ENCODE data around the gene CYTH1. TPM values are rescaled to one million over a fixed set of nuclear protein-coding genes. Genes with fewer than 3 reads are reported as not detected.

CYTH1 gene
- total RNA-seq, 1 donor from 2014 or later: 25.0 TPM

GRCh38 chr17:78824240-78824639, 42.2 kb upstream of the CYTH1 start:
- Mint-ChIP-seq H3K9me3 (ENCODE audit: unreplicated experiment) (no peaks in the 10 kb centered on the region), H3K4me1 (ENCODE audit: low read depth, unreplicated experiment) (peaks cover 25% of the 10 kb centered on the region), H3K36me3 (ENCODE audit: low read depth, unreplicated experiment) (peaks cover 47% of the 10 kb centered on the region), H3K4me3 (ENCODE audit: unreplicated experiment) (no peak overlapping the region), H3K27ac (ENCODE audit: unreplicated experiment) (peak overlapping the region; percentile 8), H3K27me3 (ENCODE audit: low read depth, unreplicated experiment) (no peaks in the 10 kb centered on the region)
- FAIRE-seq: no peak
- H4K20me1 ChIP-seq (ENCODE audit: insufficient read depth, low read length): peaks cover 47% of the 10 kb centered on the region
- H3K4me2 ChIP-seq (ENCODE audit: low read length): no peak overlapping the region
- no peak overlapping the region for H3K27ac ChIP-seq (ENCODE audit: low read depth, low read length)
- peaks cover 58% of the 10 kb centered on the region for H3K79me2 ChIP-seq (ENCODE audit: insufficient read depth, low read length)
- H2AFZ ChIP-seq (ENCODE audit: low read depth, low read length): no peak overlapping the region
- no peak for DNase-seq (ENCODE audit: low read depth)
- TF ChIP-seq EZH2 (IDR thresholded peaks at IDR 0.05; ENCODE audit: insufficient read depth, low read length): no peak
- TF ChIP-seq CTCF (IDR thresholded peaks at IDR 0.05; ENCODE audit: insufficient read depth, low read depth, low read length): no peak
- no peaks in the 10 kb centered on the region for H3K9me3 ChIP-seq (ENCODE audit: insufficient read depth, low read depth, low read length)
- peaks cover 25% of the 10 kb centered on the region for H3K4me1 ChIP-seq (ENCODE audit: insufficient read depth, low read length)
- no peak overlapping the region for H3K9ac ChIP-seq (ENCODE audit: low read length)
- peaks cover 64% of the 10 kb centered on the region for H3K36me3 ChIP-seq (ENCODE audit: insufficient read depth, low read length)
- no peak overlapping the region for H3K4me3 ChIP-seq (ENCODE audit: insufficient read depth, low read depth, low read length)
- H3K27me3 ChIP-seq (ENCODE audit: insufficient read depth, low read length): no peaks in the 10 kb centered on the region

- peak overlapping the region; percentile 24 for H3K4me3 Mint-ChIP-seq (ENCODE audit: unreplicated experiment)
Observed at GRCh38 chr17:78823282-78824046, 41.4 kb upstream of the CYTH1 start.

More at GRCh38 chr17:78823282-78824046, 41.4 kb upstream of the CYTH1 start:
- Mint-ChIP-seq H3K27ac (ENCODE audit: unreplicated experiment) (no peak overlapping the region), H3K4me1 (ENCODE audit: low read depth, unreplicated experiment) (peaks cover 25% of the 10 kb centered on the region), H3K27me3 (ENCODE audit: low read depth, unreplicated experiment) (no peaks in the 10 kb centered on the region), H3K9me3 (ENCODE audit: unreplicated experiment) (no peaks in the 10 kb centered on the region), H3K36me3 (ENCODE audit: low read depth, unreplicated experiment) (peaks cover 47% of the 10 kb centered on the region)
- peaks cover 52% of the 10 kb centered on the region for H3K79me2 ChIP-seq (ENCODE audit: insufficient read depth, low read length)
- no peak overlapping the region for H3K4me3 ChIP-seq (ENCODE audit: insufficient read depth, low read depth, low read length)
- no peaks in the 10 kb centered on the region for H3K9me3 ChIP-seq (ENCODE audit: insufficient read depth, low read depth, low read length)
- no peak for DNase-seq (ENCODE audit: low read depth)
- no peak overlapping the region for H2AFZ ChIP-seq (ENCODE audit: low read depth, low read length)
- no peak for FAIRE-seq
- no peak for TF ChIP-seq EZH2 (IDR thresholded peaks at IDR 0.05; ENCODE audit: insufficient read depth, low read length)
- peak; percentile 26 for TF ChIP-seq CTCF (IDR thresholded peaks at IDR 0.05; ENCODE audit: insufficient read depth, low read depth, low read length)
- H4K20me1 ChIP-seq (ENCODE audit: insufficient read depth, low read length): peaks cover 41% of the 10 kb centered on the region
- peaks cover 25% of the 10 kb centered on the region for H3K4me1 ChIP-seq (ENCODE audit: insufficient read depth, low read length)
- H3K27me3 ChIP-seq (ENCODE audit: insufficient read depth, low read length): no peaks in the 10 kb centered on the region
- H3K36me3 ChIP-seq (ENCODE audit: insufficient read depth, low read length): peaks cover 68% of the 10 kb centered on the region
- H3K9ac ChIP-seq (ENCODE audit: low read length): peak overlapping the region; percentile 61
- H3K4me2 ChIP-seq (ENCODE audit: low read length): peak overlapping the region; percentile 74
- H3K27ac ChIP-seq (ENCODE audit: low read depth, low read length): peak overlapping the region; percentile 94

Data from astrocyte (in vitro differentiated cells and primary cell).